ENCODE measurements around the gene ZNF507.

The ZNF507 gene

GRCh38 chr19:32345261-32346207 is at the start of gene ZNF507:
Gene ZNF507 (plus strand): TSS chr19:32345610. CDS start chr19:32352831, 7,221 bp downstream.
- DNase-seq (ENCODE audit: low read depth in 1 of 2, low spot score in 1 of 2), result peak; percentile 62 to 76

- DNase-seq (ENCODE audit: low read depth in 1 of 2, low spot score in 1 of 2), result no peak
Measured at GRCh38 chr19:32296694-32297093, 48.7 kb upstream of the ZNF507 start.

GRCh38 chr19:32302778-32303177 is 42.6 kb upstream of the ZNF507 start:
- no peak for DNase-seq (ENCODE audit: low read depth in 1 of 2, low spot score in 1 of 2)

- DNase-seq (ENCODE audit: low read depth in 1 of 2, low spot score in 1 of 2), result no peak
Measured at GRCh38 chr19:32303193-32303592, 42.2 kb upstream of the ZNF507 start.

GRCh38 chr19:32307591-32307990 is 37.8 kb upstream of the ZNF507 start:
- DNase-seq (ENCODE audit: low read depth in 1 of 2, low spot score in 1 of 2), result no peak

- DNase-seq (ENCODE audit: low read depth in 1 of 2, low spot score in 1 of 2), result no peak
Measured at GRCh38 chr19:32308431-32309077, 36.9 kb upstream of the ZNF507 start.

GRCh38 chr19:32309711-32310390 is 35.6 kb upstream of the ZNF507 start:
- no peak for DNase-seq (ENCODE audit: low read depth in 1 of 2, low spot score in 1 of 2)

GRCh38 chr19:32311371-32311770 is 34.0 kb upstream of the ZNF507 start:
- DNase-seq (ENCODE audit: low read depth in 1 of 2, low spot score in 1 of 2), result no peak

- no peak for DNase-seq (ENCODE audit: low read depth in 1 of 2, low spot score in 1 of 2)
Measured at GRCh38 chr19:32313569-32314265, 31.7 kb upstream of the ZNF507 start.

GRCh38 chr19:32316034-32316433 is 29.4 kb upstream of the ZNF507 start:
- DNase-seq (ENCODE audit: low read depth in 1 of 2, low spot score in 1 of 2), result no peak

GRCh38 chr19:32317086-32317485 is 28.3 kb upstream of the ZNF507 start:
- DNase-seq (ENCODE audit: low read depth in 1 of 2, low spot score in 1 of 2), result no peak

- no peak for DNase-seq (ENCODE audit: low read depth in 1 of 2, low spot score in 1 of 2)
Measured at GRCh38 chr19:32318884-32319520, 26.4 kb upstream of the ZNF507 start.

GRCh38 chr19:32322541-32322940 is 22.9 kb upstream of the ZNF507 start:
- DNase-seq (ENCODE audit: low read depth in 1 of 2, low spot score in 1 of 2), result no peak

- no peak for DNase-seq (ENCODE audit: low read depth in 1 of 2, low spot score in 1 of 2)
Measured at GRCh38 chr19:32324631-32325285, 20.7 kb upstream of the ZNF507 start.

- no peak for DNase-seq (ENCODE audit: low read depth in 1 of 2, low spot score in 1 of 2)
Measured at GRCh38 chr19:32330213-32330857, 15.1 kb upstream of the ZNF507 start.

GRCh38 chr19:32333227-32333626 is 12.2 kb upstream of the ZNF507 start:
- DNase-seq (ENCODE audit: low read depth in 1 of 2, low spot score in 1 of 2), result no peak

GRCh38 chr19:32336259-32337083 is 8.9 kb upstream of the ZNF507 start:
- DNase-seq (ENCODE audit: low read depth in 1 of 2, low spot score in 1 of 2), result no peak

- DNase-seq (ENCODE audit: low read depth in 1 of 2, low spot score in 1 of 2), result no peak
Measured at GRCh38 chr19:32337084-32337808, 8.2 kb upstream of the ZNF507 start.

Measured in activated T-helper 1 cell treated with anti-CD3 and anti-CD28 coated beads, Interleukin-2, amount 50 U/mL, for 16 hours (primary cell).